CD14-positive monocyte (primary cell): ENCODE data around the gene MSLN. TPM values are rescaled to one million over a fixed set of nuclear protein-coding genes. Genes with fewer than 3 reads are reported as not detected.
A peak's percentile ranks its signal among the peaks of the same experiment; 100 is the strongest.

Experiments used
- DNase-seq, 3 donors: peaks; one replicate each; pipeline ENCODE4 v3.0.0-alpha.2; 2011 to 2022
- H2AFZ ChIP-seq: 2 replicates; pipeline ENCODE4 v1.6.0; 2012; ENCODE audit warnings: mild to moderate bottlenecking, low read depth, low read length, inconsistent platforms; ENCODE audit not compliant: insufficient read depth, poor library complexity, severe bottlenecking
- H3K27ac ChIP-seq, 2 donors: 1 replicate in 1 of 2; 2 replicates in 1 of 2; pipeline ENCODE4 v1.5.1; 2012 to 2013; ENCODE audit warnings: low read length in 2 of 2, control low read depth in 1 of 2, inconsistent platforms in 1 of 2, low read depth in 1 of 2, mild to moderate bottlenecking in 1 of 2
- H3K27me3 ChIP-seq, 2 donors: one replicate each; pipeline versions ENCODE4 v1.6.0 to v1.6.1; 2011 to 2013; ENCODE audit warnings: low read length in 2 of 2; ENCODE audit not compliant: control insufficient read depth in 2 of 2, insufficient read depth in 2 of 2
- H3K36me3 ChIP-seq, 2 donors: replicated peaks in 1 of 2; 1 replicate in 1 of 2; 2 replicates in 1 of 2; pipeline versions ENCODE4 v1.5.1 to v1.6.1; 2012 to 2013; ENCODE audit warnings: low read length in 2 of 2, control low read depth in 1 of 2, inconsistent platforms in 1 of 2, mild to moderate bottlenecking in 1 of 2; ENCODE audit not compliant: insufficient read depth in 2 of 2, control insufficient read depth in 1 of 2
- H3K4me1 ChIP-seq, 2 donors: 1 replicate in 1 of 2; 2 replicates in 1 of 2; pipeline versions ENCODE4 v1.5.1 to v1.6.1; 2012 to 2013; ENCODE audit warnings: low read length in 2 of 2, control low read depth in 1 of 2, inconsistent platforms in 1 of 2, mild to moderate bottlenecking in 1 of 2, moderate library complexity in 1 of 2; ENCODE audit not compliant: insufficient read depth in 2 of 2, control insufficient read depth in 1 of 2
- H3K4me2 ChIP-seq: replicated peaks from 2 replicates; pipeline ENCODE3; 2012; ENCODE audit warnings: low read length, moderate library complexity, mild to moderate bottlenecking; ENCODE audit not compliant: poor library complexity, severe bottlenecking; ENCODE audit errors: extremely low read depth
- H3K4me3 ChIP-seq, 3 experiments: fragments of 200-600 bp in 1 of 3; sonication (generic) in 1 of 3; replicated peaks in 1 of 3; 1 replicate in 2 of 3; 2 replicates in 1 of 3; pipeline ENCODE4 v1.5.1; 2011 to 2013; ENCODE audit warnings: low read length in 3 of 3, mild to moderate bottlenecking in 3 of 3, control low read depth in 2 of 3, low read depth in 2 of 3, inconsistent platforms in 1 of 3, moderate library complexity in 1 of 3
- H3K79me2 ChIP-seq: 2 replicates; pipeline ENCODE4 v1.6.0; 2012; ENCODE audit warnings: mild to moderate bottlenecking, control low read depth, inconsistent platforms, low read length, moderate library complexity; ENCODE audit not compliant: insufficient read depth
- H3K9ac ChIP-seq: 2 replicates; pipeline ENCODE4 v1.6.0; 2017; ENCODE audit warnings: low read length, mild to moderate bottlenecking; ENCODE audit not compliant: insufficient read depth, poor library complexity, severe bottlenecking
- H3K9me3 ChIP-seq, 2 donors: replicated peaks in 1 of 2; 1 replicate in 1 of 2; 2 replicates in 1 of 2; pipeline versions ENCODE4 v1.5.1 to v1.6.1; 2012 to 2013; ENCODE audit warnings: low read length in 2 of 2, control low read depth in 1 of 2; ENCODE audit not compliant: control insufficient read depth in 1 of 2, insufficient read depth in 1 of 2
- H4K20me1 ChIP-seq: 2 replicates; pipeline ENCODE4 v1.6.0; 2012; ENCODE audit warnings: mild to moderate bottlenecking, low read length, control low read depth, moderate library complexity; ENCODE audit not compliant: insufficient read depth
- H3K27ac Mint-ChIP-seq, 7 donors: one replicate each; pipeline ENCODE4 v1.8.0; 2020; ENCODE audit warnings: mild to moderate bottlenecking in 7 of 7, mixed read lengths in 7 of 7, moderate library complexity in 6 of 7, inconsistent platforms in 2 of 7
- H3K27me3 Mint-ChIP-seq, 3 donors: one replicate each; pipeline ENCODE4 v1.8.0; 2021 to 2022; ENCODE audit warnings: low read depth in 3 of 3, mild to moderate bottlenecking in 3 of 3, mixed read lengths in 3 of 3, moderate library complexity in 3 of 3, inconsistent platforms in 1 of 3
- H3K36me3 Mint-ChIP-seq, 2 donors: one replicate each; pipeline ENCODE4 v1.8.0; 2020; ENCODE audit warnings: mixed read lengths in 2 of 2, inconsistent platforms in 1 of 2, mild to moderate bottlenecking in 1 of 2
- H3K4me1 Mint-ChIP-seq: one replicate; pipeline ENCODE4 v1.8.0; 2020; ENCODE audit warnings: mild to moderate bottlenecking, mixed read lengths
- H3K4me3 Mint-ChIP-seq, 2 donors: one replicate each; pipeline ENCODE4 v1.8.0; 2020; ENCODE audit warnings: mild to moderate bottlenecking in 2 of 2, mixed read lengths in 2 of 2, moderate library complexity in 1 of 2
- H3K9me3 Mint-ChIP-seq, 7 donors: one replicate each; pipeline ENCODE4 v1.8.0; 2020 to 2022; ENCODE audit warnings: mixed read lengths in 7 of 7, mild to moderate bottlenecking in 6 of 7, moderate library complexity in 6 of 7, inconsistent platforms in 2 of 7
- CTCF ChIP-seq: fragments of 200-600 bp; IDR thresholded peaks from one replicate; pipeline ENCODE4 v1.8.0; 2022; ENCODE audit warnings: antibody characterized with exemption, mild to moderate bottlenecking
- WGBS: methylation state at CpG from one replicate; pipeline ENCODE4 v1.1.5; 2013; ENCODE audit warnings: missing lambda C conversion rate; ENCODE audit not compliant: insufficient coverage; 5-methylcytosine and 5-hydroxymethylcytosine counted together
- intact Hi-C, 2 donors: fragments of 100-400 bp; cut with micrococcal nuclease; formaldehyde crosslinking; loops; one replicate each; pipeline versions ENCODE4 v1.15.0 to v1.15.1; 2023
- polyA plus RNA-seq, 3 donors: library from polyadenylated mRNA; depleted of rRNA in 1 of 3; unstranded in 2 of 3; stranded (reverse) in 1 of 3; fragments of 300-500 nt in 2 of 3; fragments of >200 nt in 1 of 3; fragmentation: Illumina TruSeq in 2 of 3; gene quantifications; 1 replicate in 2 of 3; 2 replicates in 1 of 3; pipeline ENCODE4 v1.2.3, GENCODE V29; 2012 to 2021

Gene MSLN
- polyA plus RNA-seq, 3 donors = 0.07 to 0.29 TPM; not detected in 1

- peak overlapping the region; percentile 84 to 96 (median 90) for H3K4me3 ChIP-seq
- TF ChIP-seq CTCF = no peak
- Mint-ChIP-seq H3K9me3 (no peaks in the 10 kb centered on the region), H3K27ac (peak overlapping the region in 2 of 7 donors; percentile 63 to 82), H3K4me3 (peak overlapping the region; percentile 81 to 85), H3K36me3 (peaks cover 26 to 42% of the 10 kb centered on the region in 2 donors), H3K27me3 (no peaks in the 10 kb centered on the region), H3K4me1 (peaks cover 16% of the 10 kb centered on the region)
- peak overlapping the region; percentile 86 for H3K9ac ChIP-seq
- H3K27me3 ChIP-seq = no peaks in the 10 kb centered on the region
- WGBS = 0% methylated on average over 21 of the region's 22 CpGs
- peaks cover 12% of the 10 kb centered on the region for H3K79me2 ChIP-seq
- H3K36me3 ChIP-seq = peaks cover 26 to 29% of the 10 kb centered on the region in 2 donors
- DNase-seq = no peak
- peak overlapping the region; percentile 91 for H2AFZ ChIP-seq
- peaks cover 5% of the 10 kb centered on the region for H4K20me1 ChIP-seq
- H3K4me1 ChIP-seq = peaks cover 14 to 17% of the 10 kb centered on the region in 2 donors
- H3K4me2 ChIP-seq = peak overlapping the region; percentile 91
- peak overlapping the region in 1 of 2 donors; percentile 76 for H3K27ac ChIP-seq
- intact Hi-C loops = no loop called here
- H3K9me3 ChIP-seq = no peaks in the 10 kb centered on the region
Observed at GRCh38 chr16:740459-740763, 20.1 kb upstream of the MSLN start.

- Mint-ChIP-seq H3K9me3 (no peaks in the 10 kb centered on the region), H3K4me3 (peak within 1 kb of the TSS; percentile 81 to 85), H3K27ac (peak within 1 kb of the TSS in 3 of 7 donors; percentile 23 to 82 (median 63)), H3K36me3 (peaks cover 22 to 36% of the 10 kb centered on the region in 2 donors), H3K4me1 (peaks cover 16% of the 10 kb centered on the region), H3K27me3 (peaks cover 0 to 1% (median 0%) of the 10 kb centered on the region in 3 donors)
- intact Hi-C loops = no loop called here
- Histone ChIP-seq H3K9me3 (no peaks in the 10 kb centered on the region), H3K9ac (peak within 1 kb of the TSS; percentile 86), H3K27ac (peak within 1 kb of the TSS in 1 of 2 donors; percentile 76), H2AFZ (peak within 1 kb of the TSS; percentile 91), H3K79me2 (peaks cover 12% of the 10 kb centered on the region), H3K4me2 (peak within 1 kb of the TSS; percentile 91), H3K27me3 (no peaks in the 10 kb centered on the region), H3K4me1 (peaks cover 14 to 17% of the 10 kb centered on the region in 2 donors), H4K20me1 (peaks cover 5% of the 10 kb centered on the region), H3K36me3 (peaks cover 21 to 24% of the 10 kb centered on the region in 2 donors), H3K4me3 (peak within 1 kb of the TSS; percentile 84 to 96 (median 90))
- TF ChIP-seq CTCF = peak; percentile 98
- DNase-seq = peak; percentile 85 to 89 (median 88)
- WGBS = under 1% methylated on average over 77 of the region's 79 CpGs
Observed at GRCh38 chr16:740764-741505, 19.6 kb upstream of the MSLN start, which contains the start of gene CIAO3. Gene CIAO3, minus strand, starts transcription at chr16:740997. Its CDS starts 12 bp downstream, at chr16:740985.
